ENCODE results near the gene SLAMF6.
"Not testable (repeated sequence)": the region's sequence is repeated elsewhere in the genome, so short reads cannot be mapped to it uniquely, and the experiment has no call there.

The SLAMF6 gene

DNA sequence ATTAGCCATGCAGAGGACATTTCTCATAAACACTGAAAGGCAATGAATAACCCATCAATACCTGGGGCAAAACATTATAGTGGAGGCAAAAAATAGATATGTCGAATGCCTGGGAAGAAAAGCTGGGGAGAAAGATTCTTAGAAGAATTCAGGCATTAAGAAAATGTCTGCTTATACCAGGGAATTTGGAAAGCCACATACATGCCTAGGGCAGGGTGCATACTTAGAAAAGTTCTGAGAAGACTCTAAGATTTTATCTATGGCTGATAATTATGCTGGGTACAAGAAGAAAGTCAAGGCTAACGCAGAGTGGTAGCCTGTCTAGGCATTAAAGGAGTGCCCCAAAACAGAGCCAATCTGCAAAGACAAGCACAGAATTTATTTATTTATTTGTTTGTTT, 18.4 kb downstream of the SLAMF6 start:
- DNase-seq (ENCODE audit: low read depth) = no peak

DNA sequence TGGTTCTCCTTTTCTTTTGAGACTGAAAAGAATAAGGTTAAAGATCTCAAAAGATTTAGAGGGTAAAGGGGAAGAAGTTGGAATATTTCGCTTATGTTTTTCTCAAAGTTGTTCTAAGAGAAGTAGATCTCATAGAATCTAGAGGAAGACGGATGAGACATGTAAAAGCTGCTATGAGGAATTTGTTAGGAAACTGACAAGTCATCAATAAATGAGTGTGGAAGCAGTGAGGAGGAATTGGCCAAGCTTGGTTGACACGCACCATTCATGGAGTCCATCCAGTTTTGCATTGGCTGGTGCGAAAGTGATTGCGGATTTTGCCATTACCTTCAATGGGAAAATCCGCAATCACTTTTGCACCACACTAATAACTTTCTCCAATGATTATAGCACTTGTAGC, 20.0 kb downstream of the SLAMF6 start:
- DNase-seq (ENCODE audit: low read depth) = no peak

DNA sequence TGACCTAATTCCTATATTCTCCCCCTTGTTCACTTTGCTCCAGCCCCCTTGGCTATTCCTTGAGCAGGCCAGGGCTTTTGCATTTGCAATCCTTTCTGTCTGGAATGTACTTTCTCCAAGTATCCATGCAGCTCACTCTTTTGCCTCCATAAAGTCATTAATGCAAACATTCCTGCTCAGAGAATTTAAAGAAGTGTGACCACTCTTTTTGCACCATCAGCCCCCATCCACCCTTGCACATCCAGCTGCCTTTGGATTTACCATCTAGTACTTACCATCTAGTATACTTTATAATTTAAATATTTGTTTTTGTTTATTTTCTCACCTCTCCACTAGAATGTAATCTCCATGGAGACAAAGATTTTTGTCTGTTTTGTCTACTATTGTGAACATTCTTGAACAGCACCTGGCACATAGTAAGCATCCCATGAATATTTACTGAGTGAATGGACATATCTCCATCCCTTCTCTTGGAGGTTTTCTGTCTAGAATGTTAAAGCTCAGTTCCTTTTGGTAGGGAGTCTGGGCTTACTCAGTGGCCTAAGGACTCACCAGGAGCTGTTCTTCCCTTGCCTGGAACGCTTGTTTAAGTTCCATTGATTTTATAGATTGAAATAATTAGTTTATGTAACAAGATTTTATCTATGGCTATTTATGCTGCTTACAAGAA, 22.6 kb downstream of the SLAMF6 start:
- no peak for DNase-seq (ENCODE audit: low read depth)

DNA sequence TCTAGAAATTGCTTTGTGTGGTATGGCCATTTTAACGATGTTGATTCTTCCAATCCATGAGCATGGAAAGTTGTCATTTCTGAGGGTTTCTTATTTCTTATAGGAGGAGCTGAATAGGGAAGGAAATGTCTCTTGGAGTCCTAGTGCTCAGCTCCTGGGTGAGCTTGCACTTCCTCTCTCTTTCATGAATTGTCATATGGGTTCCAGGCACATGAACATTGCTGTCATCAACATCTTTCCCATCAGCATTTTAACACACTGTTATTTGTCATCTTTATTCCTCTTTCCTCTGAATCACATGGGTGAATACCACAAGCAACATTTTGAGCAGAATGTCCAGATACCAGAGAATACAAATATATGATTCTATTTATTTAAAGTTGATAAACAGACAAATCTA, 23.4 kb downstream of the SLAMF6 start:
- no peak for DNase-seq (ENCODE audit: low read depth)

DNA sequence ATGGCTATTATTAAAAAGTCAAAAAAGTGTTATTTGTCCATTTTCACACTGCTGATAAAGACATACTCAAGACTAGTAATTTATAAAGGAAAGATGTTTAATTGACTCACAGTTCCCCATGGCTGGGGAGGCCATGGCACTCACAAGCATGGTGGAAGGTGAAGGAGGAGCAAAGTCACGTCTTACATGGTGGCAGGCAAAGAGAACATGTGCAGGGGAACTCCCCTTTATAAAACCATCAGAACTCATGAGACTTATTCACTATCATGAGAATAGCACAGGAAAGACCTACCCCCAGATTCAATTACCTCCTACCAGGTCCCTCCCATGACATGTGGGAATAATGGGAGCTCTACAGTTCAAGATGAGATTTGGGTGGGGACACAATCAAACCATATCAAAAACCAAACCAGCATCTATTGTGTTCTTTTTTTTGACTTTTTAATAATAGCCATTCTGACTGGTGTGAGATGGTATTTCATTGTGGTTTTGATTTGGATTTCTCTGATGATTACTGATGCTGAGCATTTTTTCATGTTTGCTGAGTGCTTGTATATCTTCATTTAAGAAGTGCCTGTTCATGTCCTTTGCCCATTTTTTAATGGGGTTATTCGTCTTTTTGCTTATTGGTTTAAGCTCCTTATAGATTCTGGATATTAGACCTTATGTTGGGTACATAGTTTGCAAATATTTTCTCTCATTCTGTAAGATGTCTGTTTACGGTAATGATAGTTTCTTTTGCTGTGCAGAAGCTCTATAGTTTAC, 24.6 kb downstream of the SLAMF6 start:
- DNase-seq (ENCODE audit: low read depth) = not testable (repeated sequence)

DNA sequence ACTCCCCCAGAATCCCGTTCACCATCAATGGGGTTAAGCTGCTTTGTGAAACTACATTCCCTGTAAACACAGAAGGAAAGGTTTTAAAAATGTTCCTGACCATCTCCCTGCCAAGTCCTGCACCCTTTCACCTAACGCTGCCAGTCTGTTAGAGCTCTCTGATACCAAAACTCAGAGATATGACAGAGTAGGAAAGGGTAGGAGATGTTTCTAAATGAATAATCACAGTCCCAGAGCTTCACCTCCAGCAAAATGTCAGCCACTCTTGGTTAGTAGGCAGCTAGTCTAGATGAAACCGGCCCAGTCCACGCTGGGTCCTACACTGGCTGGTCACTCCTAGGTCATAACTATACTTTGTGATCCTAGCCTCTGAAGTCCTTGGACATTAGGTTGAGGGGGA, 26.7 kb downstream of the SLAMF6 start:
- DNase-seq (ENCODE audit: low read depth) = no peak

DNA sequence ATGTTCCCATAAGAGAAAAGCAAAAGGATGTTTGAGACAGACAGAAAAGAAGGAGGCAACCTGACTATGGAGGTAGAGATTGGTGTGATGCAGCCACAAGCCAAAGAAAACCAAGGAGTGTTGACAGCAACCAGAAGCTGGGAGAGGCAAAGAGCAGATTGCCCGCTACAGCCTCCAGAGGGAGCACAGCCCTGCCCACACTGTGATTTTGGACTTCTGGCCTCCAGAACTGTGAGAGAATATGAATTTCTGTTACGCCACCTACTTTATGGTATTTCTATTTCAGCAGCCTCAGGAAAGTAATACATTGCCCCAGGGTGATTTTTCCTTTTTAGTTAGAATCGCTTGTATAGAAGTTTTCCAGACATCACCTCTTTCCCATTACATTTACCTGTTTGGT, 28.4 kb downstream of the SLAMF6 start:
- no peak for DNase-seq (ENCODE audit: low read depth)

DNA sequence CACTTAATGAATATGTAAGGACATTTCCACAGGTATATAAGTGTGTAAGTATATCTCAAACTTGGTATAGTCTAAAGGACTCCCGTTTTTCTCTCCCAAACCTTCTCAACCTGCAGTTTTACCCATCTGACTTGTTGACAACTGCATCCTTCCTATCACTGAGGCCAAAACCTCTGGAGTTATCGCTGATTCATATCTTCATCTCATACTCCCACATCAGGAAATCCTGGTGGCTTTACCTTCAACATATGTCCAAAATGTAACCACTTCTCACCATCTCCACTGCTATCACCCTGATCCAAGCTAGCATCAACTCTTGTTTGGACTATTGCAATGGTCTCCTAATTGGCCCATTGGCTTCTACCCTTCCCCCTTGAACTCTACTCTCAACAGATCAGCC, 30.4 kb downstream of the SLAMF6 start:
- no peak for DNase-seq (ENCODE audit: low read depth)

DNA sequence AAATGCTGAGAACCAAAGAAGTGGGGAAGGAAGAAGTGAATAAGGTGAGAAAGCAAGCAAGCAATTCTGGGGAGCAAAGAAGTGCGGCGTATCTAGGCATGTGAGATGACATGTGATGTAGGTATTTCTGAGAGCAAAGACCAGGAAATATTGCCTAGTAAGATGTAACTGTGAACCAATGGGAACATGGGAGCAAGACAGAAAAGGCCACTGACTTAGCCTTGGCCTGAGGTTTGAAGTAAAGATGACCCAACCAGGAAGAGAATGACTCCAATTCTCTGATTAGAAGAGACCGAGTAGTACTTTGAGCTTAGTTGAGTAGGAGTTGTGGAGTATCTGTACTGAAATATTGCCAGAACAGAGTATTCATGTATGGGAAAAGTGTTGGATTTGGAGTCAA, 31.1 kb downstream of the SLAMF6 start:
- DNase-seq (ENCODE audit: low read depth) = no peak

DNA sequence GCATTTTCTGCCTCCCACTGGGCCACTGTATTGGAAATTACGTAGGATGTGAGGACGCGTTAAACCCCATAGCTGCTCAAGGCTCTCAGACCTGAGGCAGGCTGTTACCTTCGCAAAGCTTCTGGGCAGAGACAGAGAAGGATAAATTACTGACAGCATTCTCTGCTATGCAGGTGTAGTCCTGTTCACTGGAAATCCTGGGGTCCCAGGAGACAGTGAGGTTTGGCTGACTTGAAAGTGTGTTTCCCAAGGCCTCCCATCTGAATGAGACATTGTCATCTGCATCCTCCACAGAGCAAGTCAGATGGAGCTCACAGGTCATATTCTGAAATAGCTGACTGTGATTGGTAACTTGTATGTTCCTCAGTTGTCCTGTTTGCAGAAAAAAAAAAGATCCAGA, 32.0 kb downstream of the SLAMF6 start:
- no peak for DNase-seq (ENCODE audit: low read depth)

DNA sequence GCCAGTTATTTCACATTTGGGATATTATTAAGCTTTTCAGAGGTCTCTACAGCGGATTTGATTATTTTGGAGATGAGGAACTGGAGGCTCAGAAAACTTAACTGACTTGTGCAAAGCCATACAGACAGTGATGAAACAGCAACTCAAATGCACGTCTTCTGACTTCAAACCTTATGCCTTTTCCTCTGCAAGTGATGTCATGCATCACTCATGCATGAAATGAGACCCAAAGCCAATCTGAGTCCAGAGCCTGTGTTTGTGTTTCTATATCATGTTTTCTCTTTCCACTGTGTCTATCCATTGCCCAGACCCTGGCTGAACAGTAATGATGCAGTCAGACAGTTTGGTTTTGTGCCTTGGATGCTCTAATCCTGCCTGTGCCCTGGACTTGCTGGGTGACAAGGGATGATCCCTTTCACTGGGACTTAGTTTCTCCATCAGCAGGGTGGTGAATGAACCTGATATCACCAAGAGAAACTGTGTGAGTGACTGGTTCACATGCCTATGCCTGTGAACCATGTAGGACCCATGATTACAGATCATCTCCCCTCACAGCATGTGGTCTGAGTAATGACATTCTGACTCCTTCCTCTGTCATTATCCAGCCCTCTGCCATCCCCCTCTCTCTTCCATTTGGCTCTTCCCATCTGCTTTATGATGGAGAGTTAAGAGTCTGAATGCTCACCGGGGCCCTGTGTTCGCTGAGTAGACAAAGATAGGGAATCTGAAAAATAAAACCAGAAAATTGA, 33.4 kb downstream of the SLAMF6 start:
- no peak for DNase-seq (ENCODE audit: low read depth)

DNA sequence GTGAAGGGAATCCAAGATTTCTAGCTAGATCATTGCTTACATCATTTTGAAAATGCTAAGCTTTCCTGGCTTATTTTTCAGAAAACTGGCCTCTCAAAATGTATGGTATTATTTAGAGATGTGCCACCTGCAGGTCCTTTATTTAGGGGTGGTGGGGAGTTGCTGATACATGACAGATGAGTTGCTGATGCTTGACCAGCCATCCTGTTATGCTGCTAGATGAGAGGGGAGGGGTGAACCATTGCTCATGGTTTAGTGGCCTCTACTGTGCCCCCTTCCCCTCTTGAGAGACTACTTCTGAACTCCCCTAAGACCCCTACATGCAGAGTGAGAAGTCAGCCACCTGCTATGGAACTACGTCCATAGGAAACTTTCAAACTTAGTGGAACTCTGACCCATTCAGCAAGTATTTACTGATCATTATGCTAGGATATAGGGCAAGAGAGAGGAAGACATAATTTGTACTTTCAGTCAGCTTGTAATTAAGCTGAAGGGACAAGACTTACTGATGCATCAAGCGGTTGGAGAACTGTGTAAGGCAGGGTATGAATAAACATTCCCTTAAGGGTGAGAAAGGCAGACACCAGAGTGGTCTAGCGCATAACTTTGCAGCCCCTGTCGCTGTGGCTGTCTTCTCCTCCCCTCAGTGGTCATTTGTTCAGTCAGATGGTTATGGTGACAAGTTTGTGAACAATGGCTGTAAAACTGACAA, 34.6 kb downstream of the SLAMF6 start:
- no peak for DNase-seq (ENCODE audit: low read depth)

DNA sequence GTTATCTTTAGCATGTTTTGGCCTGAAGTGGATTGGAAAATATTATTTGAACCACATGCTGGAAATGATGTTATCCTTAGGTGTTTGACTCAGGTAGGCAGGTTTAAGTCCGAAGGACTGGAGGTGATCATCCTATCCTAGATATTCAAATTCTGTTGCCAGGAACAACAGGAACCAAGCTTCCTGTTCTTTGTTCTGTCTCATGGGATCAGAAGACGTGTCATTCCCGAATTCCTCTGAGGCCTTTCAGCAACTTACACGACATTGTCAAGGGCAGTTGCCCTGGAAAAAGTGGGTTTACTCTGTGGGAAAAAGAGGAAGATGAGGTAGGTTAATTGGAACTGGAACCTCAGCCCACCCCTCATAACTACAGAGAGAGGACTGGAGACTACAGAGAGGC, 36.6 kb downstream of the SLAMF6 start:
- DNase-seq (ENCODE audit: low read depth) = no peak

DNA sequence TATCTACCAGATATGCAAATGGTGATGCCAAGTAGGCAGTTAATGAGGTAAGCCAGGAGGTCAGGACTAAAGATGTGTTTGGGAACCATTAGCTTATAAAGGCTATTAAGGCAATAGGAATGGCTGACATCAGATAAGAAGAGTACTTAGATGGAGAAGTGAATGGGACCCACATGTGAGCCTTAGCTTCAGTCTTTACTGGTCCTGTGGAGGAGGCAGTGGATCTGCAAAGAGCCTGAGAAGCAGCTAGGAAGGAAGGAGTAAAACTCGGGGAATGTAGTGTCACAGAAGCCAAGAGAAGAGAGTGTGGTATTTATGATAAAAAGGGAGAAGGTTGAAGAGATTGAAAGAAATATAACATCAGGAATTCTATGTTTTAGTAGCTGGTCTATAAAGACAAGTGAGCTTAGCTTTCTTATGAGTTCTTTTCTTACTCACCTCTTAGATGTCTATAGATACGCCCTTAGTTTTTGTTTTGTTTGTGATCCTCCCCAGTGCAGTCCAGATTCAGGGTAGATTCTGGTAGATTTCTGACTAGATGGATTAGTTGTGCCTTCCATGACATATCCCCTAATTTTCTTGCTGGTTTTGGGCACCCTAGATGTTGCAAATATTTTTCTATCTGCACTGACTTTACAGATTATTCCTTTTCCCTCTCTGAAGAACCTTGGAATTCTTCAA, 39.4 kb downstream of the SLAMF6 start:
- DNase-seq (ENCODE audit: low read depth) = no peak

DNA sequence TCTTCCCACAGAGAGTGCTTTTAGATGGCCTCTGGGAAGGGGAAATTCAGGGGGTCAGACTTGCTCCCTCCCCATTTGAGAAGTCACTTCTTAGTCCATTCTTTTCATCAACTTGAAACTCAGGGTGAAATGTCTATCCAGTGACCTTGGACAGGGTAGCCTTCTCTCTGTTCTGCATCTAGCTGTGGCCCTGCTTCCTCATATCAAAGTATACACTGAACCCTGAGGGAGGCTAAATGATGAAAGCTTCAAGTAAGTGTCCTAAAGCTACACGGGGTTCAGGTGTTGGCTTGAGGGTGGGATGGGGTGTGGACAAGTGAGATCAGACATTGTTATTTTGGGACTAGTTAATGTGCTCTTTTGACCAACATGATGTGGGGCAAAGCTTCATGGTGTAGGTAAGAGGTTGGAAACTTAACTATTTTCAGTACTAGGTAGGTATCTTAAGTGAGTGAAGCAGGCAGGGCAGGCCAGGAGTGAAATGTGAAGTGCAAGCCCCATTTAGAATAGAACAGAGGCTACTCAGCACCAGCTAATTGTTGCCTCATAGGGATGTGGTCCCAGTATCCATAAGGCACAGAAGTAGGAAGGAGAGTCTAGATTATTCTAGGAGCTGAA, 41.0 kb downstream of the SLAMF6 start:
- no peak for DNase-seq (ENCODE audit: low read depth)

DNA sequence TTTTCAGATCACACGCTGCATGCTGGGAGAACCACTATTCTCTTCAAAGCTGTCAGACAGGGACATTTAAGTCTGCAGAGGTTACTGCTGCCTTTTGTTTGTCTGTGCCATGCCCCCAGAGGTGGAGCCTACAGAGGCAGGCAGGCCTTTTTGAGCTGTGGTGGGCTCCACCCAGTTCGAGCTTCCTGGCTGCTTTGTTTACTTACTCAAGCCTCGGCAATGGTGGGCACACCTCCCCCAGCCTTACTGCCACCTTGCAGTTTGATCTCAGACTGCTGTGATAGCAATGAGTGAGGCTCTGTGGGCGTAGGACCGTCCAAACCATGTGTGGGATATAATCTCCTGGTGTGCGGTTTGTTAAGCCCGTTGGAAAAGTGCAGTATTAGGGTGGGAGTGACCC, 42.3 kb downstream of the SLAMF6 start:
- DNase-seq (ENCODE audit: low read depth) = not testable (repeated sequence)

DNA sequence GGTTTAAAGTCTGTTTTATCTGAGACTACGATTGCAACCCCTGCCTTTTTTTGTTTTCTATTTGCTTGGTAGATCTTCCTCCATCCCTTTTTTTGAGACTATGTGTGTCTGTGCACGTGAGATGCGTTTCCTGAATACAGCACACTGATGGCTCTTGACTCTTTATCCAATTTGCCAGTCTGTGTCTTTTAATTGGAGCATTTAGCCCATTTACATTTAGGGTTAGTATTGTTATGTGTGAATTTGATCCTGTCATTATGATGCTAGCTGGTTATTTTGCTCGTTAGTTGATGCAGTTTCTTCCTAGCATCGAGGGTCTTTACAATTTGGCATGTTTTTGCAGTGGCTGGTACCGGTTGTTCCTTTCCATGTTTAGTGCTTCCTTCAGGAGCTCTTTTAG, 44.0 kb downstream of the SLAMF6 start:
- DNase-seq (ENCODE audit: low read depth) = not testable (repeated sequence)

DNA sequence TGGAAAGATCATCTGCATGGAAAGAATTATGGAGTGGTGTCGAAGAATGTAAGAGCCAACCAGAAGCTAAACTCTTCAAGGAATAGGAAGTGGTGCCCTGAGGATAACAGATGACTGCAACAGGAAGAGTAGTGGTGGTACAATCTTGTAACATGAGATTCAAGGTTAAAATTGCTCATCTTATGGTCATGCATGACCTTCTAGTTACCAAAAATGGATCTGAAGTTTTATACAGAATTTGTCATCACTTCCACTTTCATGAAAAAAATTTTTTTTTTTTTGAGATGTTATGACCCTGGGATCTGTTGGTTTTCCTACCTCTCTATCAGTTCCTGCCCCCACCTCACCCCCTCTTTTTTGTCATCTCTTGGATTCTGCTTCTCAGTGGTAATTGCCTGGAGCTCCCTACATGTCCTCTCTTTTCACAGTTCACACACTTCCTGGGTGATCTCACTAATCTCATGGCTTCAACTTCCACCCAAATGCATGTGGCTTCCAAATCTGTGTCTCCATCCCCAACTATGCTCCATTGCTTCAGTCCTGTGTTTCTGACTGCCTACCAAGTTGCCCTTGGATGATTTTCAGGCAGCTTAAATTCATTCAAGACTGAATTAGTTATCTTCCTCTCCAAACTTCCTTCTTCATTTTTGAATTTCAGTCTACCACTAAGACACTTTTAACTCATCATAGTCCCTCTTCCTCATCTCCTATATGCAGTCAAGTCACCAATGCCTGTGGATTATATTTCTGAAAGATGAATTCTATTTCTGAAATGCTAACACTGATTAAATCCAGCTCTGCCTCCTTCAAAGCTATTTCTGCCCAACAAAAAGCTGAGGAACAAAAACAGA, 48.4 kb downstream of the SLAMF6 start:
- no peak for DNase-seq (ENCODE audit: low read depth)

DNA sequence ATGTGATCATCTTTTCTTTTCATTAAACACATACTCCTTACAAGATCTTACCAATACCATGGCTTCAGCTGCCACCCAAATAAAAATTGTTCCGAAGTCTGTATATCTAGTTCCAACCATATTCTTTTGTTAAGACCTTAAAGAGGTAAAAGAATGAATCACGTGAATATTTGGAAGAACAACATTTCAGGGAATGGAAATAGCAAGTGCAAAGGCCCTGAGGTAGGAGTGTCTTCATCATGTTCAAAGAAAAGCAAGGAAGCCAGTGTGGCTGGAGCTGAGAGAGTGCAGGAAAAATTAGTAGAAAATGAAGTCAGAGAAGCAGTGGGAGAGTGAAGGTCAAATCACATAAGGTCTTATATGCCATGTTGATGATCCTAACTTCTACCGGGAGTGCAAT, 50.9 kb downstream of the SLAMF6 start:
- no peak for DNase-seq (ENCODE audit: low read depth)

DNA sequence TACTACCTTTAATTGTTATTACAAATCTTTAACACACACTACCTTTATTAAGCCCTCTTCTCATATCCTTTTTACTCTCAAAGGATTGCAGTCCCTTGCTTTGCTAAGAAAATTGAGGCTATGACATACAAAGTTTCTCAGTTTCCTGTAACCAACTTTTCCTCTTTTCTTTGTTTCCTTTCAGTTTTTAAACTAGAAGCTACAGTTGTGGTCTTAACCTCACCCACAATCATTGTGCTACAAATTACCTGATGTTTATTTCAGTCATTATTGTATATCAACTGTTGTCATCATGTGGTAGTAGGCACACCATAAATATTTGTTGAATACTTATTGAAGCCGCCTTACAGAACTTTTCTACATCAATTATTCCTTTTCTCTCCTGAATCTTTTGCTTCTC, 51.8 kb downstream of the SLAMF6 start:
- no peak for DNase-seq (ENCODE audit: low read depth)

DNA sequence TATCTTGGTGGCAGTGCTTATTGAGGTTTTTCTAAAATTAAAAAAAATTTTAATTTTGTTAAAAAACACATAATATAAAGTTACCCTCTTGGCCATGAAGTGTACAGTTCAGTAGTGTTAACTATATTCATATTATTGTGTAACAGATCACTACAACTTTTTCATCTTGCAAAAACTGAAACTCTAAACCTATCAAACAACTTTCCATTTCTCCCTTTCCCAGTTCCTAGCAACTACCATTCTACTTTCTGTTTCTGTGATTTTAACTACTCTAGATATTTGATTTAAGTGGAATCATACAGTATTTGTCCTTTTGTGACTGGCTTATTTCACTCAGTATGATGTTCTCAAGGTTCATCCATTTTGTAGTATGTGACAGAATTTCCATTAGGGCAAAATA, 55.5 kb downstream of the SLAMF6 start:
- no peak for DNase-seq (ENCODE audit: low read depth)

Measured in GM04503 (cell line).